Gastrocnemius medialis (tissue), 4 donors: ENCODE data around the gene NCAPD3.

Source experiments
- POLR2A ChIP-seq, 2 donors: fragments of 450-650 bp; IDR thresholded peaks; one replicate each; pipeline ENCODE4 v1.6.1; 2017; ENCODE audit warnings: antibody characterized with exemption in 2 of 2, mild to moderate bottlenecking in 2 of 2, moderate library complexity in 2 of 2
- TF ChIP-seq, protein P1 (sequence below), 5 experiments: fragments of 450-650 bp in 3 of 5; fragments of 200-600 bp in 2 of 5; sonication (generic) in 2 of 5; IDR thresholded peaks in 4 of 5; conservative IDR thresholded peaks in 1 of 5; 1 replicate in 4 of 5; 2 replicates in 1 of 5; pipeline ENCODE4 v1.5.1; 2016 to 2019; ENCODE audit warnings: antibody characterized with exemption in 5 of 5, mild to moderate bottlenecking in 3 of 5, moderate library complexity in 3 of 5

DNA sequence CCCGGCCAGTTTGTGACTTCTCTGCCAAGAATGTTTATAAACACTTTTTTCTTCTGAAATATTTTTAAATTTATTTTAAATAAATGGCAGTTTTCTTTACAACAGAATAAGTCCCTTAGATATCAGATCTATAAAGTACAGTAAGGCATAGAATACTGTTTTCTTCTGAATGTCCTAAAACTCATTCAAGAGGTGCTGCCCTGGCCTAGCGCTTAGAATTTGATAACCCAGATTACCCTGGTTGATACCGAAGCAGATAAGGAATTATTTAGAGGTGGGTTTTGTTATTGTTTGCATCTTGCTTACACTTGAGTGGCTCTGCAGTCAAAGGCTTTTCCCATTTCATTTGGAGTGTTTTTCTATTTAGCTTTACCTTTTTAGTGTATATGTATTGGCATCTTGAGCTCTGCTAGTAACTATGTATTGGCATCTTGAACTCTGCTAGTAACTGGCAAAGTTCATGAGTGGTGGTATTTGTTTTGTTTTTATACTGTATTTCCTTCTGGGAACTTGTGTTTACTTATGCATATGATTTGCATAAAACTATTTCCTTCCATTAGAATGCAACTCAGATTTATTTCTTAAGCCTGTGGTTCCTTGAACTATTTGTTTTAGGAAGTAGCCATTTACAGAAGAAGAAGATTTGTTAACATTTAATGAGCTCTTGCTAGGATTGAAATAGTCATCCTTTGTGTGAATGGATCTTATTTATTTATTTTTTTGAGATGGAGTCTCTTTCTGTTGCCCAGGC lies 30.8 kb upstream of the NCAPD3 start:
- TF ChIP-seq, protein P1, sequence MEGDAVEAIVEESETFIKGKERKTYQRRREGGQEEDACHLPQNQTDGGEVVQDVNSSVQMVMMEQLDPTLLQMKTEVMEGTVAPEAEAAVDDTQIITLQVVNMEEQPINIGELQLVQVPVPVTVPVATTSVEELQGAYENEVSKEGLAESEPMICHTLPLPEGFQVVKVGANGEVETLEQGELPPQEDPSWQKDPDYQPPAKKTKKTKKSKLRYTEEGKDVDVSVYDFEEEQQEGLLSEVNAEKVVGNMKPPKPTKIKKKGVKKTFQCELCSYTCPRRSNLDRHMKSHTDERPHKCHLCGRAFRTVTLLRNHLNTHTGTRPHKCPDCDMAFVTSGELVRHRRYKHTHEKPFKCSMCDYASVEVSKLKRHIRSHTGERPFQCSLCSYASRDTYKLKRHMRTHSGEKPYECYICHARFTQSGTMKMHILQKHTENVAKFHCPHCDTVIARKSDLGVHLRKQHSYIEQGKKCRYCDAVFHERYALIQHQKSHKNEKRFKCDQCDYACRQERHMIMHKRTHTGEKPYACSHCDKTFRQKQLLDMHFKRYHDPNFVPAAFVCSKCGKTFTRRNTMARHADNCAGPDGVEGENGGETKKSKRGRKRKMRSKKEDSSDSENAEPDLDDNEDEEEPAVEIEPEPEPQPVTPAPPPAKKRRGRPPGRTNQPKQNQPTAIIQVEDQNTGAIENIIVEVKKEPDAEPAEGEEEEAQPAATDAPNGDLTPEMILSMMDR (IDR thresholded peaks at IDR 0.05 in 4 of 5, conservative IDR thresholded peaks at IDR 0.05 in 1 of 5): no peak
- TF ChIP-seq POLR2A (IDR thresholded peaks at IDR 0.05): no peak
